ENCODE measurements around the gene TARBP1. TPM values are rescaled to one million over a fixed set of nuclear protein-coding genes. Genes with fewer than 3 reads are reported as not detected.

TARBP1 gene
- total and polyA plus RNA-seq, 9 donors = 4.8 to 26.3 (median 10.8) TPM

DNA sequence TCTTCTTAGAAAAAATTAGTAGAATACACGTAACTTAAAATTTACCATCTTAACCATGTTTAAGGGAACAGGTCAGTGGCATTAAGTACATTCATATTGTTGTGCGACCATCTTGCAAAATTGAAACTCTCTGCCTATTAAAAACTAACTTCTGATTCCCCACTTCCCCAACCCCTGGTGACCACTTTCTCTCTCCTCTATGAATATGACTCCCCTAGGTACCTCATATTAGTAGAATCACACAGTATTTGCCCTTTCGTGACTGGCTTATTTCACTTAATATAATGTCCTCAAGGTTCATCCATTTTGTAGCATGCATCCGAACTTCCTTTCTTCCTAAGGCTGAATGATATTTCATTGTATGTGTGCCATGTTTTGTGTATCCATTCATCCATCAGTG, 15.1 kb upstream of the TARBP1 start:
- intact Hi-C loops (cut with DNase I) = loop anchor here in 1 of 4 donors (10.0 kb wide), 2 partner anchors 111 to 481 kb away; no protein-coding TSS in a partner anchor
- H3K9me3 ChIP-seq = no peaks in the 10 kb centered on the region
- no peaks in the 10 kb centered on the region for H3K27me3 ChIP-seq
- TF ChIP-seq EP300 (IDR thresholded peaks at IDR 0.05) = no peak
- TF ChIP-seq POLR2A (IDR thresholded peaks at IDR 0.05) = no peak
- TF ChIP-seq, protein P1, sequence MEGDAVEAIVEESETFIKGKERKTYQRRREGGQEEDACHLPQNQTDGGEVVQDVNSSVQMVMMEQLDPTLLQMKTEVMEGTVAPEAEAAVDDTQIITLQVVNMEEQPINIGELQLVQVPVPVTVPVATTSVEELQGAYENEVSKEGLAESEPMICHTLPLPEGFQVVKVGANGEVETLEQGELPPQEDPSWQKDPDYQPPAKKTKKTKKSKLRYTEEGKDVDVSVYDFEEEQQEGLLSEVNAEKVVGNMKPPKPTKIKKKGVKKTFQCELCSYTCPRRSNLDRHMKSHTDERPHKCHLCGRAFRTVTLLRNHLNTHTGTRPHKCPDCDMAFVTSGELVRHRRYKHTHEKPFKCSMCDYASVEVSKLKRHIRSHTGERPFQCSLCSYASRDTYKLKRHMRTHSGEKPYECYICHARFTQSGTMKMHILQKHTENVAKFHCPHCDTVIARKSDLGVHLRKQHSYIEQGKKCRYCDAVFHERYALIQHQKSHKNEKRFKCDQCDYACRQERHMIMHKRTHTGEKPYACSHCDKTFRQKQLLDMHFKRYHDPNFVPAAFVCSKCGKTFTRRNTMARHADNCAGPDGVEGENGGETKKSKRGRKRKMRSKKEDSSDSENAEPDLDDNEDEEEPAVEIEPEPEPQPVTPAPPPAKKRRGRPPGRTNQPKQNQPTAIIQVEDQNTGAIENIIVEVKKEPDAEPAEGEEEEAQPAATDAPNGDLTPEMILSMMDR (IDR thresholded peaks at IDR 0.05) = no peak
- 94 to 97% (median 95%) methylated on average over 4 of the region's 4 CpGs for WGBS, 3 donors
- H3K4me3 ChIP-seq = no peak overlapping the region
- H3K36me3 ChIP-seq = no peaks in the 10 kb centered on the region
- no peak overlapping the region for H3K27ac ChIP-seq
- no peak for DNase-seq
- no peaks in the 10 kb centered on the region for H3K4me1 ChIP-seq (ENCODE audit: insufficient read depth)

GRCh38 chr1:234490793-234491479, 12.0 kb upstream of the TARBP1 start:
- H3K4me1 ChIP-seq (ENCODE audit: insufficient read depth) = no peaks in the 10 kb centered on the region
- intact Hi-C loops (cut with DNase I) = loop anchor here in 1 of 4 donors (10.0 kb wide), 2 partner anchors 114 to 484 kb away; no protein-coding TSS in a partner anchor
- H3K36me3 ChIP-seq = no peaks in the 10 kb centered on the region
- 79 to 93% (median 81%) methylated on average over 4 of the region's 4 CpGs for WGBS, 3 donors
- H3K27ac ChIP-seq = no peak overlapping the region
- H3K27me3 ChIP-seq = no peaks in the 10 kb centered on the region
- no peak for DNase-seq
- no peak overlapping the region for H3K4me3 ChIP-seq
- TF ChIP-seq, protein P1 (IDR thresholded peaks at IDR 0.05) = no peak
- TF ChIP-seq EP300 (IDR thresholded peaks at IDR 0.05) = no peak
- TF ChIP-seq POLR2A (IDR thresholded peaks at IDR 0.05) = no peak
- H3K9me3 ChIP-seq = no peaks in the 10 kb centered on the region

GRCh38 chr1:234489698-234490077, 10.7 kb upstream of the TARBP1 start:
- Histone ChIP-seq H3K9me3 (no peaks in the 10 kb centered on the region), H3K4me1 (ENCODE audit: insufficient read depth) (no peaks in the 10 kb centered on the region), H3K36me3 (no peaks in the 10 kb centered on the region), H3K4me3 (no peak overlapping the region), H3K27ac (no peak overlapping the region), H3K27me3 (no peaks in the 10 kb centered on the region)
- WGBS, 3 donors = 73 to 81% (median 80%) methylated on average over 2 of the region's 2 CpGs
- intact Hi-C loops (cut with DNase I) = loop anchor here in 3 of 4 donors (5.0 to 10.0 kb wide), 4 partner anchors 115 to 925 kb away; no protein-coding TSS in a partner anchor
- TF ChIP-seq EP300 (IDR thresholded peaks at IDR 0.05) = no peak
- TF ChIP-seq, protein P1 (IDR thresholded peaks at IDR 0.05) = no peak
- no peak for TF ChIP-seq POLR2A (IDR thresholded peaks at IDR 0.05)
- no peak for DNase-seq

- DNase-seq = no peak
- TF ChIP-seq EP300 (IDR thresholded peaks at IDR 0.05) (no peak), POLR2A (IDR thresholded peaks at IDR 0.05) (no peak)
- TF ChIP-seq, protein P1 (IDR thresholded peaks at IDR 0.05) = no peak
- H3K4me1 ChIP-seq (ENCODE audit: insufficient read depth) = no peaks in the 10 kb centered on the region
- H3K36me3 ChIP-seq = no peaks in the 10 kb centered on the region
- no peaks in the 10 kb centered on the region for H3K27me3 ChIP-seq
- 91 to 95% (median 95%) methylated on average over 11 of the region's 11 CpGs for WGBS, 3 donors
- intact Hi-C loops (cut with DNase I) = loop anchor here in 2 of 4 donors (5.0 to 10.0 kb wide), 2 partner anchors 603 to 926 kb away; no protein-coding TSS in a partner anchor
- no peak overlapping the region for H3K4me3 ChIP-seq
- no peaks in the 10 kb centered on the region for H3K9me3 ChIP-seq
- H3K27ac ChIP-seq = no peak overlapping the region
Observed at GRCh38 chr1:234489007-234489697, 10.2 kb upstream of the TARBP1 start.

Data from ovary (tissue), 9 donors.